PC-9 (cell line): ENCODE measurements around the gene TTC28.

ENCODE experiments used
- CTCF ChIP-seq: fragments of 200-600 bp; sonication (generic); conservative IDR thresholded peaks from 2 replicates; pipeline ENCODE4 v1.6.1; 2017; ENCODE audit warnings: mixed run types, antibody characterized with exemption, mild to moderate bottlenecking, moderate library complexity
- EZH2 ChIP-seq: fragments of 200-600 bp; sonication (generic); IDR thresholded peaks from 2 replicates; pipeline ENCODE4 v1.8.0; 2017; ENCODE audit warnings: antibody characterized with exemption, low read depth

DNA sequence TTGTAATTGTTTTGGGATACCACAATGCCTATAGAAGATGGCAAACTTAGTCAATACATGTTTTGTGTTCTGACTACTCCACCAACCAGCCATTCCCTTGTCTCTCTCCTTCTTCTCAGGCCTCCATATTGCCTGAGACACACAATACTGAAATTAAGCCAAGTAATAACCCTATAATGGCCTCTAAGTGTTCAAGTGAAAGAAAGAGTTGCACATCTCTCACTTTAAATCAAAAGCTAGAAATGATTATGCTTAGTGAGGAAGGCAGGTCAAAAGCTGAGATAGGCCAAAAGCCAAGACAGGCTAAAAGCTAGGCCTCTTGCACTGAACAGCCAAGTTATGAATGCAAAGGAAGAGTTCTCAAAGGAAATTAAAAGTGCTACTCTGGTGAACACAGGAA is 318.7 kb downstream of the TTC28 start:
- TF ChIP-seq CTCF (no peak), EZH2 (no peak)
